Naive thymus-derived CD4-positive, alpha-beta T cell (primary cell): ENCODE results near the gene PRKAG2. TPM values are rescaled to one million over a fixed set of nuclear protein-coding genes. Genes with fewer than 3 reads are reported as not detected.

Experiments used
- ATAC-seq: fragments of 150-1000 bp; cut with Tn5 transposase; 2 replicates; pipeline ENCODE4 v1.10.0; 2021; ENCODE audit warnings: mild to moderate bottlenecking, moderate library complexity
- CTCF ChIA-PET: fragments of 350-600 bp; sonication (Branson Sonifier 250); formaldehyde crosslinking; loops from one replicate; lab custom pipeline; 2021; ENCODE audit warnings: antibody characterized with exemption; lab: Charles Lee
- POLR2A ChIA-PET: fragments of 350-600 bp; sonication (Branson Sonifier 250); formaldehyde crosslinking; loops from one replicate; lab custom pipeline; 2021; ENCODE audit warnings: antibody characterized with exemption, inconsistent platforms; lab: Charles Lee
- DNase-seq, 9 donors: peaks; one replicate each; pipeline versions ENCODE4 v3.0.0 to v3.0.0-alpha.2; 2020 to 2022; ENCODE audit warnings: mixed read lengths in 1 of 9
- H3K27ac ChIP-seq: one replicate; pipeline ENCODE4 v1.7.0; 2013; ENCODE audit warnings: mild to moderate bottlenecking, low read depth, low read length, moderate library complexity
- H3K27me3 ChIP-seq, 2 donors: one replicate each; pipeline ENCODE4 v1.7.0; 2013; ENCODE audit warnings: low read length in 2 of 2, mild to moderate bottlenecking in 2 of 2, moderate library complexity in 2 of 2; ENCODE audit not compliant: control insufficient read depth in 2 of 2, insufficient read depth in 2 of 2
- H3K36me3 ChIP-seq, 3 experiments: 1 replicate in 2 of 3; 2 replicates in 1 of 3; pipeline ENCODE4 v1.7.0; 2013; ENCODE audit warnings: low read length in 3 of 3, mild to moderate bottlenecking in 3 of 3, moderate library complexity in 1 of 3; ENCODE audit not compliant: insufficient read depth in 3 of 3, control insufficient read depth in 2 of 3
- H3K4me1 ChIP-seq, 2 donors: one replicate each; pipeline ENCODE4 v1.7.0; 2013; ENCODE audit warnings: low read length in 2 of 2, mild to moderate bottlenecking in 2 of 2, moderate library complexity in 1 of 2; ENCODE audit not compliant: control insufficient read depth in 2 of 2, insufficient read depth in 2 of 2
- H3K4me3 ChIP-seq: 2 replicates; pipeline ENCODE4 v1.7.0; 2013; ENCODE audit warnings: mild to moderate bottlenecking, low read length
- H3K9me3 ChIP-seq, 3 experiments: 1 replicate in 2 of 3; 2 replicates in 1 of 3; pipeline ENCODE4 v1.7.0; 2013; ENCODE audit warnings: low read length in 3 of 3; ENCODE audit not compliant: control insufficient read depth in 2 of 3
- H3K27ac Mint-ChIP-seq, 9 donors: one replicate each; pipeline ENCODE4 v1.8.0; 2020 to 2022; ENCODE audit warnings: mixed read lengths in 9 of 9, mild to moderate bottlenecking in 8 of 9, moderate library complexity in 5 of 9, inconsistent platforms in 2 of 9
- H3K27me3 Mint-ChIP-seq, 5 donors: one replicate each; pipeline ENCODE4 v1.8.0; 2021 to 2022; ENCODE audit warnings: mixed read lengths in 5 of 5, mild to moderate bottlenecking in 1 of 5
- H3K36me3 Mint-ChIP-seq, 5 donors: one replicate each; pipeline ENCODE4 v1.8.0; 2020 to 2022; ENCODE audit warnings: mixed read lengths in 5 of 5, mild to moderate bottlenecking in 3 of 5, inconsistent platforms in 1 of 5
- H3K4me1 Mint-ChIP-seq, 7 donors: one replicate each; pipeline ENCODE4 v1.8.0; 2020 to 2022; ENCODE audit warnings: mixed read lengths in 7 of 7, mild to moderate bottlenecking in 3 of 7, inconsistent platforms in 1 of 7
- H3K4me3 Mint-ChIP-seq, 10 donors: one replicate each; pipeline ENCODE4 v1.8.0; 2020 to 2022; ENCODE audit warnings: mild to moderate bottlenecking in 10 of 10, mixed read lengths in 10 of 10, moderate library complexity in 6 of 10, inconsistent platforms in 2 of 10
- H3K9me3 Mint-ChIP-seq, 11 donors: one replicate each; pipeline ENCODE4 v1.8.0; 2020 to 2022; ENCODE audit warnings: mixed read lengths in 11 of 11, mild to moderate bottlenecking in 4 of 11, inconsistent platforms in 1 of 11, moderate library complexity in 1 of 11
- intact Hi-C, 2 donors: fragments of 100-400 bp; cut with micrococcal nuclease; formaldehyde crosslinking; loops; one replicate each; pipeline ENCODE4 v1.15.1; 2023
- polyA plus RNA-seq, 2 donors: library from polyadenylated mRNA; unstranded; fragments of 300-500 nt; fragmentation: Illumina TruSeq; gene quantifications; one replicate each; pipeline ENCODE4 v1.2.3, GENCODE V29; 2021
- total RNA-seq, 6 experiments: library from RNA in 5 of 6; stranded (reverse) in 5 of 6; gene quantifications; 1 replicate in 5 of 6; 2 replicates in 1 of 6; pipeline ENCODE4 v1.2.3 and lab custom pipeline; 2021 to 2026

The PRKAG2 gene
- total and polyA plus RNA-seq, 7 experiments from 2014 or later = 15.0 to 74.4 (median 55.7) TPM

DNA sequence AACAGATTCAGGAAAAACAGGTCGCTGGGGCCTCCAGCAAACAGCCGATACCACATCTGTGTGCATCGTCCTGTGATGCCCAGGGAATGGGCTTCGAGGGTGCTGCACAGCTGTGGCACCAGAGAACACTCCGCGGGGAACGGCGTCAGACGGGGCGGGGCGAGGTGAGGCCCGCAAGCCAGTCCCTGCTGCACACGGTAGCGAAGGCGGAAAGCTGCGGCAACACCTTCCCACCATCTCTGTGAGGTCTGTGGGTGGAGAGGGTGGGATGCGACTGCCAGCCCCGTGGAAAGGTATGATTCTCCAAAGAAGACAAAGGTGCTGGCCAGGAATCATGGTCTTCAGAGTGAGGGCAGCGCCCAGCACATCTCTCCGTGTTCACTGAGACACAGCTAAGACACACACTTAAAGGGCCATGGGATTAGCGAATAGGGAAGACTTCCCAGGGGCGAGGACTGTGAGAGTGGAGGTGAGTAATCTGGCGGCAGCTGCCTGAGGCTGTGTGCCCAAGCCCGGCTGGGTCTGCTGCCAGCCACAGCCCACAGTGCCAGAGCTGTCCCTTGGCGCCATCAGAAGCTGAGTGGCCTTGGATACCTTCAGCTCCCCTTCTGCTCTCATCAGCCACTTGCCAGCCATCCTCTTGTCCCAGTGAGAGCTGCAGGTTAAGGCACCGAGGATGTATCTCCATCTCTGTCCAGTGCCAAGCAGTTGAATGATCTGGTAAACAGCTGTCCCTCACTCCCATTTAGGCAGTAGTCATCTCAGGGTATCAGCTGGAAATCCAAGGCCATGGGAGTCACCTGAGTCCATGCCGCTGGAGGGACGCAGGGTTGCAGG lies 17.6 kb downstream of the PRKAG2 start:
- Histone ChIP-seq H3K36me3 (peaks cover 0 to 11% (median 0%) of the 10 kb centered on the region in 3 experiments), H3K9me3 (no peaks in the 10 kb centered on the region), H3K4me3 (no peak overlapping the region), H3K4me1 (no peaks in the 10 kb centered on the region), H3K27ac (no peak overlapping the region), H3K27me3 (no peaks in the 10 kb centered on the region)
- no peak for ATAC-seq
- intact Hi-C loops = no loop called here
- Mint-ChIP-seq H3K9me3 (no peaks in the 10 kb centered on the region), H3K36me3 (peaks cover 0 to 13% (median 0%) of the 10 kb centered on the region in 5 donors), H3K27me3 (no peaks in the 10 kb centered on the region), H3K27ac (peak overlapping the region in 1 of 9 donors; percentile 14), H3K4me3 (no peak overlapping the region), H3K4me1 (peaks cover 0 to 49% (median 36%) of the 10 kb centered on the region in 7 donors)
- ChIA-PET CTCF (interaction anchor here (1.0 kb wide), 1 partner anchor 76 kb away, joined by 3 read pairs; no protein-coding TSS in a partner anchor), POLR2A (no interaction called here)
- no peak for DNase-seq

DNA sequence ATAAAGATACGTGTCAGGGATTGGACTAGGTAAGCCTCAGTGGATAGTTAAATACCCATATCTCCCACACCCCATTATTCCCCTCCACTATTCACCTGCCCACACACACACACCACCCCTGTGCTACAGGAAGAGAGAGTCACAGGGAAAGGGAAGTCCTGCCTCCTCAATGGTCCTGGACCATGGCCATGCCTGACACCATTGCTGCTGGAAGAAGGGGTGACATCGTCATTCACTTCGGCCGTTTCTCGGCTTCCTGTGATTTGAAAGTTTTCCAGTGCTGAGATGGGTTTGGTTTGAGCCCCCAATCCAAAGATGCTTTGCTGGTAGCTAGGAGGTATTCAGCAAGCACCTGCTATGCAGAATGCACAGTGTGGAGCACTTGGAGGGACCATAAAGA lies 18.5 kb downstream of the PRKAG2 start:
- H3K27ac ChIP-seq = no peak overlapping the region
- POLR2A ChIA-PET = no interaction called here
- no peaks in the 10 kb centered on the region for H3K4me1 ChIP-seq
- Mint-ChIP-seq H3K9me3 (no peaks in the 10 kb centered on the region), H3K4me3 (no peak overlapping the region), H3K36me3 (peaks cover 0 to 13% (median 0%) of the 10 kb centered on the region in 5 donors), H3K27me3 (no peaks in the 10 kb centered on the region), H3K4me1 (peaks cover 0 to 55% (median 42%) of the 10 kb centered on the region in 7 donors), H3K27ac (no peak overlapping the region)
- intact Hi-C loops = no loop called here
- H3K27me3 ChIP-seq = no peaks in the 10 kb centered on the region
- no peaks in the 10 kb centered on the region for H3K9me3 ChIP-seq
- no peak for ATAC-seq
- DNase-seq = no peak
- CTCF ChIA-PET = interaction anchor here (0.6 kb wide), 1 partner anchor 74 kb away, joined by 3 read pairs; no protein-coding TSS in a partner anchor
- H3K4me3 ChIP-seq = no peak overlapping the region
- peaks cover 0 to 11% (median 0%) of the 10 kb centered on the region in 3 experiments for H3K36me3 ChIP-seq

DNA sequence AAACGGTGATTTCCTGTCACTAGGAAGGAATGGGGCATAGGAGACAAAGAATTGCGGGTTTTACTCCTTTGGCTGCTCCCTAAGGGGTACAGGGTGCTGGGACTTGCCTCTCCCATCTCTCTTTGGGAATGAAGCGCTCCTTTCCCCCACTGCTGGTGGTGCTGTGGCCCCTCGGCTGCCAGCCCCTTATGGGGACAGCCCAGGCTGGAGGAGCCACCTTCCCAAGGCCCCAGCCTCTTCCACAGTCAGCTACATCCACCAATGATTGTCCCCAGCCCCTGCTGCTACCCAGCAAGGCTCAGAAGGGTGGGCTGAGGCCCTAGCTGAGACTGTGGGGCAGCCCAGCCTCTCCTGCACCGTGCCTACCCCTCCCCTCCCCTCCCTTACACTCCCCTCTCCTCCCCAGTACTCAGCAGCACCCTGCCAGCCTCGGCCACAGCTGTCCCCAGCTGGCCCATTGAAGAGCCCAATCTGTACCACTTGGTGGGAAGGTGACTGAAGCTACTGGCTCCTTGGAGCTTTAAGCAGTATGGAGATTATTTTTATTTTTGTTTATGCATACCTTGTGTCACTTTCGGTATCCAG lies 19.0 kb downstream of the PRKAG2 start:
- Mint-ChIP-seq H3K4me3 (no peak overlapping the region), H3K27ac (no peak overlapping the region), H3K27me3 (no peaks in the 10 kb centered on the region), H3K4me1 (peaks cover 0 to 60% (median 46%) of the 10 kb centered on the region in 7 donors), H3K9me3 (no peaks in the 10 kb centered on the region), H3K36me3 (peaks cover 0 to 13% (median 0%) of the 10 kb centered on the region in 5 donors)
- Histone ChIP-seq H3K27me3 (no peaks in the 10 kb centered on the region), H3K36me3 (peaks cover 0 to 11% (median 0%) of the 10 kb centered on the region in 3 experiments), H3K4me3 (no peak overlapping the region), H3K9me3 (no peaks in the 10 kb centered on the region), H3K4me1 (no peaks in the 10 kb centered on the region), H3K27ac (no peak overlapping the region)
- intact Hi-C loops = no loop called here
- CTCF ChIA-PET = interaction anchor here (0.6 kb wide), 1 partner anchor 74 kb away, joined by 3 read pairs; no protein-coding TSS in a partner anchor
- POLR2A ChIA-PET = no interaction called here
- ATAC-seq (no peak), DNase-seq (no peak)

DNA sequence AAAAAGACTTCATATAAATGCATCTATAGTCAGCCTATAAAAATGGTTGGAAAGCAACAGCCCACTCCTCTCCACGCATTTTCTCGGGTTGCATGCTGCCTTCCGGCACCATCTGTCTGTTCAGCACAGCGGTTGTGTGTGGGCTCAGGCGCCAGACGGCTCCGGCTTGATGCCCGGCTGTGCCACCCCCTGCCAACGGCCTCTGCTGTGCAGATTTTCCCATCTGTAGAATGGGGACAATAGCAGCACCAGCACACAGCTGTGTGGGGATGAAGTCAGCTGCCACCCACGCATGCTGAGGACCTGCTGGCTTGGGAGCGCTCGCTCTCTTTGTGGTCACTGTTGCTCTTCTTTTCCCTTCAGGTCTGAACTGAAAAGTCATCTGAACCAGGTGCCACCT lies 19.5 kb downstream of the PRKAG2 start:
- DNase-seq (no peak), ATAC-seq (no peak)
- Histone ChIP-seq H3K4me1 (no peaks in the 10 kb centered on the region), H3K36me3 (peaks cover 0 to 11% (median 0%) of the 10 kb centered on the region in 3 experiments), H3K9me3 (no peaks in the 10 kb centered on the region), H3K27me3 (no peaks in the 10 kb centered on the region), H3K4me3 (no peak overlapping the region), H3K27ac (no peak overlapping the region)
- intact Hi-C loops = no loop called here
- ChIA-PET POLR2A (no interaction called here), CTCF (no interaction called here)
- H3K27me3 Mint-ChIP-seq = no peaks in the 10 kb centered on the region
- no peak overlapping the region for H3K4me3 Mint-ChIP-seq
- peaks cover 0 to 10% (median 0%) of the 10 kb centered on the region in 5 donors for H3K36me3 Mint-ChIP-seq
- H3K4me1 Mint-ChIP-seq = peaks cover 0 to 64% (median 50%) of the 10 kb centered on the region in 7 donors
- H3K27ac Mint-ChIP-seq = no peak overlapping the region
- no peaks in the 10 kb centered on the region for H3K9me3 Mint-ChIP-seq

DNA sequence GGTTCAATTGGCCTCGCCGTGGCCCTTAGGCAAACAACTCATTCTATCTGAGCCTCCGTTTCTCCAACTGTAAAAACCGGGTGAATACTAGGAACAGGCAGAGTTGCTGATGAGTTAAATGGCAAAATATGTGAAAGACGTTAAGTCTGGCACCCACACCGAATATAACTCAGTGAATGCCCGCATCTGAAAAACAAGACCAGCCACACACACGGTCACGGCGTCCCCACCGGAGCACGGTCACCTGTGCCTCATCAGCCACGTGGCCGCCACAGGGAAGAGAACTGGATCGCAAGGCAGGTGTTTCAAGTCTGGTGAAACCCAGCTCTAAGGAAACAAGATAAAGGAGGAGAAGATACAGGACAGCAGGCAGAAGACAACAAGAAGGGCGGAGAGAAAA lies 20.4 kb downstream of the PRKAG2 start:
- no peaks in the 10 kb centered on the region for H3K9me3 Mint-ChIP-seq
- ChIA-PET POLR2A (no interaction called here), CTCF (no interaction called here)
- DNase-seq = no peak
- H3K27me3 ChIP-seq = no peaks in the 10 kb centered on the region
- peaks cover 0 to 11% (median 0%) of the 10 kb centered on the region in 3 experiments for H3K36me3 ChIP-seq
- no peaks in the 10 kb centered on the region for H3K9me3 ChIP-seq
- H3K27ac Mint-ChIP-seq = no peak overlapping the region
- no peak overlapping the region for H3K4me3 ChIP-seq
- peaks cover 0 to 5% (median 0%) of the 10 kb centered on the region in 5 donors for H3K36me3 Mint-ChIP-seq
- H3K4me3 Mint-ChIP-seq = peak overlapping the region in 1 of 10 donors; percentile 45
- peaks cover 0 to 5% of the 10 kb centered on the region in 2 donors for H3K4me1 ChIP-seq
- no peak for ATAC-seq
- H3K27ac ChIP-seq = no peak overlapping the region
- peaks cover 3 to 63% (median 47%) of the 10 kb centered on the region in 7 donors for H3K4me1 Mint-ChIP-seq
- intact Hi-C loops = no loop called here
- H3K27me3 Mint-ChIP-seq = no peaks in the 10 kb centered on the region

DNA sequence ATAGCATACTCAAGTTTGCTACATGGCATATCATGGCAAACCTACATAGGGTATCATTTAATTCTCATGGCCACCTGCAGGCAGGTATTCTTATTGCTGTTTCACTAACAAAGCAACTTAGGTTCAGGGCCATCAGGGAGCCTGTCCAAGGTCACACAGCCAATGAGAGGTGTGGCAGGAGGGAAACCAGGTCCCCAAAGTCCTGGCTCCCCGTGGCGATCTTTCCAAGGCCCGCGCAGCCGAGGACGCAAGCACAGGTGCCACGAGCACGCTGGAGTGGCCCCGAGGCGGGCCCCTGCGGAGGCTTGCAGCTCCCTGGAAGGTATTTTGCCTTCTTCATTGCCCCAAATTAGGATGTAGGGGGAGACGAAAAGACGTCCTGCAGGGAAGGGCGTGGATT lies 20.8 kb downstream of the PRKAG2 start:
- CTCF ChIA-PET = no interaction called here
- peak overlapping the region in 1 of 9 donors; percentile 72 for H3K27ac Mint-ChIP-seq

More for the DNA sequence above, 20.8 kb downstream of the PRKAG2 start:
- H3K36me3 ChIP-seq = peaks cover 0 to 11% (median 0%) of the 10 kb centered on the region in 3 experiments
- H3K4me1 Mint-ChIP-seq = peaks cover 8 to 67% (median 49%) of the 10 kb centered on the region in 7 donors
- DNase-seq (no peak), ATAC-seq (no peak)
- no peaks in the 10 kb centered on the region for H3K9me3 Mint-ChIP-seq
- peaks cover 0 to 9% of the 10 kb centered on the region in 2 donors for H3K4me1 ChIP-seq
- no peaks in the 10 kb centered on the region for H3K27me3 ChIP-seq
- H3K27me3 Mint-ChIP-seq = no peaks in the 10 kb centered on the region
- no peak overlapping the region for H3K27ac ChIP-seq
- POLR2A ChIA-PET = no interaction called here
- no peaks in the 10 kb centered on the region for H3K9me3 ChIP-seq
- peaks cover 0 to 5% (median 0%) of the 10 kb centered on the region in 5 donors for H3K36me3 Mint-ChIP-seq
- H3K4me3 Mint-ChIP-seq = peak overlapping the region in 1 of 10 donors; percentile 16
- H3K4me3 ChIP-seq = no peak overlapping the region
- intact Hi-C loops = no loop called here
